NCI-H128 (cell line): Measurements from ENCODE around the gene MED29.

Experiments
- DNase-seq: peaks from one replicate; lab custom pipeline; 2025; ENCODE audit not compliant: unreplicated experiment; lab: John Stamatoyannopoulos, UW

MED29 gene

GRCh38 chr19:39397360-39398296 lies 6.5 kb downstream of the MED29 start:
- peak; percentile 37 for DNase-seq

- no peak for DNase-seq
Observed at GRCh38 chr19:39398297-39398864, 7.2 kb downstream of the MED29 start.

- DNase-seq: no peak
Observed at GRCh38 chr19:39399668-39400050, 8.5 kb downstream of the MED29 start.

- DNase-seq: no peak
Observed at GRCh38 chr19:39400061-39400460, 8.9 kb downstream of the MED29 start.

- no peak for DNase-seq
Observed at GRCh38 chr19:39401070-39401548, 9.9 kb downstream of the MED29 start.

GRCh38 chr19:39401549-39402345 lies 10.6 kb downstream of the MED29 start:
- no peak for DNase-seq

GRCh38 chr19:39402346-39403300 lies 11.4 kb downstream of the MED29 start:
- peak; percentile 38 for DNase-seq

GRCh38 chr19:39403331-39404312 lies 12.4 kb downstream of the MED29 start:
- peak; percentile 22 for DNase-seq

- DNase-seq: no peak
Observed at GRCh38 chr19:39405261-39405957, 14.2 kb downstream of the MED29 start.

- no peak for DNase-seq
Observed at GRCh38 chr19:39405958-39406655, 14.9 kb downstream of the MED29 start.

- DNase-seq: peak; percentile 13
Observed at GRCh38 chr19:39406656-39407409, 15.7 kb downstream of the MED29 start, which contains the start of gene ZFP36. ZFP36 (plus strand) TSS chr19:39406847; CDS start chr19:39406905, 58 bp downstream.

GRCh38 chr19:39407410-39407659 lies 16.2 kb downstream of the MED29 start:
- no peak for DNase-seq

GRCh38 chr19:39407660-39408391 lies 16.6 kb downstream of the MED29 start:
- no peak for DNase-seq

- no peak for DNase-seq
Observed at GRCh38 chr19:39408392-39409207, 17.4 kb downstream of the MED29 start.

GRCh38 chr19:39409208-39410016 lies 18.2 kb downstream of the MED29 start:
- DNase-seq: peak; percentile 91
